K562 (cell line): Measurements from ENCODE around the gene SNX10. TPM values are rescaled to one million over a fixed set of nuclear protein-coding genes. Genes with fewer than 3 reads are reported as not detected.

Experiments
- CEBPB ChIP-seq: fragments of 450-650 bp; IDR thresholded peaks from 2 replicates; pipeline ENCODE4 v1.6.1; 2016; ENCODE audit warnings: missing genetic modification characterization, missing compliant biosample characterization
- CREB1 ChIP-seq, 2 experiments: sonication (generic) in 1 of 2; formaldehyde crosslinking in 1 of 2; IDR thresholded peaks; 2 replicates each; pipeline versions ENCODE4 v1.6.1 to v1.8.0; 2012 to 2022; ENCODE audit warnings: inconsistent platforms in 1 of 2, mild to moderate bottlenecking in 1 of 2, missing genetic modification reagents in 1 of 2, moderate library complexity in 1 of 2
- CREB5 ChIP-seq: fragments of 250-450 bp; sonication (Bioruptor Pico); IDR thresholded peaks from 2 replicates; pipeline ENCODE4 v1.5.0; 2020; ENCODE audit warnings: mild to moderate bottlenecking
- EP400 ChIP-seq: fragments of 450-650 bp; IDR thresholded peaks from 2 replicates; pipeline ENCODE4 v1.6.1; 2017; ENCODE audit warnings: antibody characterized with exemption, mild to moderate bottlenecking, moderate library complexity
- FOXP4 ChIP-seq: sonication (generic); formaldehyde crosslinking; IDR thresholded peaks from 2 replicates; pipeline ENCODE4 v1.8.0; 2022; ENCODE audit warnings: mild to moderate bottlenecking, missing genetic modification reagents, borderline replicate concordance
- HDGF ChIP-seq: fragments of 450-650 bp; IDR thresholded peaks from 2 replicates; pipeline ENCODE4 v1.6.1; 2016
- KLF16 ChIP-seq: IDR thresholded peaks from 2 replicates; pipeline ENCODE4 v1.6.1; 2016; ENCODE audit warnings: antibody characterized with exemption
- L3MBTL2 ChIP-seq: fragments of 450-650 bp; IDR thresholded peaks from 2 replicates; pipeline ENCODE4 v1.6.1; 2016; ENCODE audit warnings: mild to moderate bottlenecking, moderate library complexity
- NBN ChIP-seq: fragments of 450-650 bp; IDR thresholded peaks from 2 replicates; pipeline ENCODE4 v1.6.1; 2016; ENCODE audit warnings: low read depth, mild to moderate bottlenecking
- NEUROD1 ChIP-seq: fragments of 150-350 bp; IDR thresholded peaks from 2 replicates; pipeline ENCODE4 v1.6.1; 2014; ENCODE audit warnings: borderline replicate concordance, low read length, low read depth; ENCODE audit not compliant: partially characterized antibody
- POLR3A ChIP-seq: IDR thresholded peaks from 2 replicates; pipeline ENCODE4 v1.6.1; 2011; ENCODE audit warnings: borderline replicate concordance, mild to moderate bottlenecking, moderate library complexity; ENCODE audit not compliant: insufficient read length, insufficient read depth; ENCODE audit errors: extremely low read depth
- RBM25 ChIP-seq: fragments of 200-400 bp; formaldehyde crosslinking; IDR thresholded peaks from 2 replicates; pipeline ENCODE4 v1.6.1; 2018; ENCODE audit warnings: low read length, low read depth, moderate library complexity; ENCODE audit not compliant: severe bottlenecking
- SMAD3 ChIP-seq: fragments of 450-650 bp; formaldehyde crosslinking; conservative IDR thresholded peaks from 2 replicates; pipeline ENCODE4 v1.4.0; 2020; ENCODE audit warnings: mild to moderate bottlenecking
- TCFL5 ChIP-seq: fragments of 250-450 bp; sonication (Bioruptor Pico); conservative IDR thresholded peaks from 2 replicates; pipeline ENCODE4 v1.6.1; 2021; ENCODE audit warnings: mild to moderate bottlenecking, moderate library complexity, matching md5 sums
- TEAD4 ChIP-seq, 2 experiments: sonication (generic) in 1 of 2; formaldehyde crosslinking in 1 of 2; IDR thresholded peaks; 2 replicates each; pipeline versions ENCODE4 v1.6.1 to v1.8.0; 2012 to 2022; ENCODE audit warnings: borderline replicate concordance in 1 of 2, inconsistent platforms in 1 of 2, low read length in 1 of 2, mild to moderate bottlenecking in 1 of 2, missing genetic modification reagents in 1 of 2
- ZNF134 ChIP-seq: fragments of 250-450 bp; sonication (Bioruptor Pico); conservative IDR thresholded peaks from 2 replicates; pipeline ENCODE4 v1.4.0; 2020
- polyA plus RNA-seq, 8 experiments: library from polyadenylated mRNA; depleted of rRNA in 4 of 8; stranded (reverse) in 5 of 8; unstranded in 3 of 8; fragments of >200 nt; fragmentation: Nextera tagmentation in 2 of 8; fragmentation: Illumina TruSeq in 1 of 8; extraction: Ambion mirVana in 2 of 8; extraction: Trizol in 1 of 8; gene quantifications; 2 replicates each; pipeline versions ENCODE4 v1.2.1 to v1.2.3, GENCODE V29; 2011 to 2014; ENCODE audit warnings: inconsistent platforms in 1 of 8, missing spikeins in 1 of 8
- total RNA-seq, 7 experiments: library from RNA; depleted of rRNA in 6 of 7; stranded (reverse); fragments of >200 nt in 6 of 7; fragmentation: Illumina TruSeq in 2 of 7; extraction: Trizol in 2 of 7; gene quantifications; 2 replicates each; pipeline versions ENCODE4 v1.2.1 to v1.2.3, GENCODE V29; 2011 to 2021; ENCODE audit warnings: low replicate concordance in 1 of 7
- TF ChIP-seq, protein P1 (sequence below), 2 experiments: fragments of 450-650 bp; conservative IDR thresholded peaks; 2 replicates each; pipeline ENCODE4 v1.6.1; 2017; ENCODE audit warnings: mild to moderate bottlenecking in 2 of 2, moderate library complexity in 2 of 2
- TF ChIP-seq, protein P2 (sequence below): fragments of 250-450 bp; sonication (Bioruptor Pico); IDR thresholded peaks from 2 replicates; pipeline ENCODE4 v1.4.0; 2020; ENCODE audit warnings: mild to moderate bottlenecking, moderate library complexity
- TF ChIP-seq, protein P3 (sequence below), 3 experiments: IDR thresholded peaks in 2 of 3; conservative IDR thresholded peaks in 1 of 3; 2 replicates each; pipeline ENCODE4 v1.5.1; 2011 to 2012; ENCODE audit warnings: low read length in 3 of 3, mild to moderate bottlenecking in 3 of 3, control low read depth in 2 of 3, improper control_type of control experiment in 1 of 3, inconsistent platforms in 1 of 3, low read depth in 1 of 3, mixed read lengths in 1 of 3, moderate library complexity in 1 of 3; ENCODE audit not compliant: insufficient read depth in 2 of 3

The SNX10 gene
- total and polyA plus RNA-seq, 9 of the 15 experiments (the other 6 are each of a cell fraction or from before 2014, with no cell fraction given), result 6.9 to 16.5 (median 11.5) TPM

GRCh38 chr7:26284995-26285632, 6.5 kb upstream of the SNX10 start (continued):
- TF ChIP-seq, protein P1, sequence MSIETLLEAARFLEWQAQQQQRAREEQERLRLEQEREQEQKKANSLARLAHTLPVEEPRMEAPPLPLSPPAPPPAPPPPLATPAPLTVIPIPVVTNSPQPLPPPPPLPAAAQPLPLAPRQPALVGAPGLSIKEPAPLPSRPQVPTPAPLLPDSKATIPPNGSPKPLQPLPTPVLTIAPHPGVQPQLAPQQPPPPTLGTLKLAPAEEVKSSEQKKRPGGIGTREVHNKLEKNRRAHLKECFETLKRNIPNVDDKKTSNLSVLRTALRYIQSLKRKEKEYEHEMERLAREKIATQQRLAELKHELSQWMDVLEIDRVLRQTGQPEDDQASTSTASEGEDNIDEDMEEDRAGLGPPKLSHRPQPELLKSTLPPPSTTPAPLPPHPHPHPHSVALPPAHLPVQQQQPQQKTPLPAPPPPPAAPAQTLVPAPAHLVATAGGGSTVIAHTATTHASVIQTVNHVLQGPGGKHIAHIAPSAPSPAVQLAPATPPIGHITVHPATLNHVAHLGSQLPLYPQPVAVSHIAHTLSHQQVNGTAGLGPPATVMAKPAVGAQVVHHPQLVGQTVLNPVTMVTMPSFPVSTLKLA (conservative IDR thresholded peaks at IDR 0.05), result peak; percentile 76 to 80
- TF ChIP-seq NEUROD1, result no peak
- TF ChIP-seq RBM25, result peak; percentile 72
- TF ChIP-seq SMAD3 (CRISPR knock-in tag), result no peak
- TF ChIP-seq CREB1 (IDR thresholded peaks at IDR 0.05), result no peak
- no peak for TF ChIP-seq CREB1 (CRISPR knock-in tag; IDR thresholded peaks at IDR 0.05)
- no peak for TF ChIP-seq KLF16
- peak; percentile 47 for TF ChIP-seq EP400
- TF ChIP-seq POLR3A, result no peak
- TF ChIP-seq FOXP4, result no peak
- TF ChIP-seq L3MBTL2, result 0 out of 2 replicates have a peak, but pooled peaks have one; percentile 13
- no peak for TF ChIP-seq TCFL5
- TF ChIP-seq TEAD4 (IDR thresholded peaks at IDR 0.05; ENCODE audit: low read length), result 0 out of 2 replicates have a peak, but pooled peaks have one; percentile 22
- TF ChIP-seq TEAD4 (CRISPR knock-in tag; IDR thresholded peaks at IDR 0.05; ENCODE audit: borderline replicate concordance), result no peak
- TF ChIP-seq HDGF, result no peak; the same call in 1 of the 2 replicates
- TF ChIP-seq, protein P2, sequence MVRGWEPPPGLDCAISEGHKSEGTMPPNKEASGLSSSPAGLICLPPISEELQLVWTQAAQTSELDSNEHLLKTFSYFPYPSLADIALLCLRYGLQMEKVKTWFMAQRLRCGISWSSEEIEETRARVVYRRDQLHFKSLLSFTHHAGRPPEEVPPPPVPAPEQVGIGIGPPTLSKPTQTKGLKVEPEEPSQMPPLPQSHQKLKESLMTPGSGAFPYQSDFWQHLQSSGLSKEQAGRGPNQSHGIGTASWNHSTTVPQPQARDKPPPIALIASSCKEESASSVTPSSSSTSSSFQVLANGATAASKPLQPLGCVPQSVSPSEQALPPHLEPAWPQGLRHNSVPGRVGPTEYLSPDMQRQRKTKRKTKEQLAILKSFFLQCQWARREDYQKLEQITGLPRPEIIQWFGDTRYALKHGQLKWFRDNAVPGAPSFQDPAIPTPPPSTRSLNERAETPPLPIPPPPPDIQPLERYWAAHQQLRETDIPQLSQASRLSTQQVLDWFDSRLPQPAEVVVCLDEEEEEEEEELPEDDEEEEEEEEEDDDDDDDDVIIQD (CRISPR knock-in tag), result no peak
- TF ChIP-seq CEBPB (tag), result peak; percentile 95
- TF ChIP-seq ZNF134 (CRISPR knock-in tag), result no peak
- TF ChIP-seq, protein P3, sequence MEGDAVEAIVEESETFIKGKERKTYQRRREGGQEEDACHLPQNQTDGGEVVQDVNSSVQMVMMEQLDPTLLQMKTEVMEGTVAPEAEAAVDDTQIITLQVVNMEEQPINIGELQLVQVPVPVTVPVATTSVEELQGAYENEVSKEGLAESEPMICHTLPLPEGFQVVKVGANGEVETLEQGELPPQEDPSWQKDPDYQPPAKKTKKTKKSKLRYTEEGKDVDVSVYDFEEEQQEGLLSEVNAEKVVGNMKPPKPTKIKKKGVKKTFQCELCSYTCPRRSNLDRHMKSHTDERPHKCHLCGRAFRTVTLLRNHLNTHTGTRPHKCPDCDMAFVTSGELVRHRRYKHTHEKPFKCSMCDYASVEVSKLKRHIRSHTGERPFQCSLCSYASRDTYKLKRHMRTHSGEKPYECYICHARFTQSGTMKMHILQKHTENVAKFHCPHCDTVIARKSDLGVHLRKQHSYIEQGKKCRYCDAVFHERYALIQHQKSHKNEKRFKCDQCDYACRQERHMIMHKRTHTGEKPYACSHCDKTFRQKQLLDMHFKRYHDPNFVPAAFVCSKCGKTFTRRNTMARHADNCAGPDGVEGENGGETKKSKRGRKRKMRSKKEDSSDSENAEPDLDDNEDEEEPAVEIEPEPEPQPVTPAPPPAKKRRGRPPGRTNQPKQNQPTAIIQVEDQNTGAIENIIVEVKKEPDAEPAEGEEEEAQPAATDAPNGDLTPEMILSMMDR (IDR thresholded peaks at IDR 0.05 in 2 of 3, conservative IDR thresholded peaks at IDR 0.05 in 1 of 3; ENCODE audit: insufficient read depth in 2 of 3, low read depth in 1 of 3, low read length in 3 of 3), result peak; percentile 68 to 88 (median 72)
- TF ChIP-seq NBN, result no peak
- no peak for TF ChIP-seq CREB5 (CRISPR knock-in tag)
